ENCODE measurements around the gene ZNF217.

The ZNF217 gene

GRCh38 chr20:53517146-53517545, 76.5 kb downstream of the ZNF217 start:
- no peaks in the 10 kb centered on the region for H3K9me2 ChIP-seq (ENCODE audit: low read depth, low read length)
- no peaks in the 10 kb centered on the region for H3K36me3 ChIP-seq (ENCODE audit: insufficient read depth, low read length)
- H2AFZ ChIP-seq (ENCODE audit: low read length) = no peak overlapping the region
- no peaks in the 10 kb centered on the region for H4K20me1 ChIP-seq (ENCODE audit: insufficient read depth, low read length)
- no peaks in the 10 kb centered on the region for H3K4me1 ChIP-seq (ENCODE audit: insufficient read depth, low read length, severe bottlenecking)
- H3K27ac ChIP-seq (ENCODE audit: low read depth, low read length, poor library complexity, severe bottlenecking) = no peak overlapping the region
- H3K27me3 ChIP-seq (ENCODE audit: insufficient read depth, low read length) = no peaks in the 10 kb centered on the region
- H3K9ac ChIP-seq (ENCODE audit: low read length) = no peak overlapping the region
- H3K4me2 ChIP-seq (ENCODE audit: low read length) = no peak overlapping the region
- TF ChIP-seq CTCF (IDR thresholded peaks at IDR 0.05; ENCODE audit: low read length) = no peak
- TF ChIP-seq EZH2 (IDR thresholded peaks at IDR 0.05; ENCODE audit: borderline replicate concordance, low read length) = no peak
- no peaks in the 10 kb centered on the region for H3K79me2 ChIP-seq (ENCODE audit: insufficient read depth, low read length)
- H3K9me3 ChIP-seq (ENCODE audit: low read length) = no peaks in the 10 kb centered on the region
- H3F3A ChIP-seq (ENCODE audit: insufficient read depth, low read length) = no peaks in the 10 kb centered on the region
- H3K4me3 ChIP-seq (ENCODE audit: low read depth, low read length, poor library complexity, severe bottlenecking) = no peak overlapping the region
